GM23338 (cell line): ENCODE data around the gene RASL12. TPM values are rescaled to one million over a fixed set of nuclear protein-coding genes. Genes with fewer than 3 reads are reported as not detected.

ENCODE experiments used
- EZH2 ChIP-seq: fragments of 200-600 bp; sonication (generic); IDR thresholded peaks from one replicate; pipeline ENCODE4 v1.8.0; 2017; ENCODE audit warnings: antibody characterized with exemption, mild to moderate bottlenecking, low read depth; ENCODE audit not compliant: unreplicated experiment
- EZH2phosphoT487 ChIP-seq: fragments of 200-600 bp; sonication (generic); IDR thresholded peaks from one replicate; pipeline ENCODE4 v1.8.1; 2018; ENCODE audit warnings: antibody characterized with exemption; ENCODE audit not compliant: unreplicated experiment
- JUNB ChIP-seq: IDR thresholded peaks from one replicate; pipeline ENCODE4 v1.6.1; 2016; ENCODE audit warnings: antibody characterized with exemption; ENCODE audit not compliant: unreplicated experiment
- POLR2AphosphoS5 ChIP-seq: IDR thresholded peaks from 2 replicates; pipeline ENCODE4 v1.6.1; 2016; ENCODE audit warnings: antibody characterized with exemption, low read depth
- ZNF114 ChIP-seq: fragments of 250-450 bp; sonication (Bioruptor Pico); IDR thresholded peaks from 2 replicates; pipeline ENCODE4 v1.5.0; 2020; ENCODE audit warnings: mild to moderate bottlenecking, moderate library complexity
- polyA plus RNA-seq: library from polyadenylated mRNA; unstranded; fragments of >200 nt; fragmentation: Nextera tagmentation; extraction: Ambion mirVana; gene quantifications from 2 replicates; pipeline ENCODE4 v1.2.1, GENCODE V29; 2016
- total RNA-seq: library from RNA; depleted of rRNA; stranded (reverse); fragments of >200 nt; shearing (Covaris generic); gene quantifications from 2 replicates; pipeline ENCODE4 v1.2.3, GENCODE V29; 2014
- TF ChIP-seq, protein P1 (sequence below): fragments of 250-450 bp; sonication (Bioruptor Pico); IDR thresholded peaks from 2 replicates; pipeline ENCODE4 v1.5.0; 2020; ENCODE audit warnings: mild to moderate bottlenecking, moderate library complexity
- TF ChIP-seq, protein P2 (sequence below), 2 experiments: fragments of 200-600 bp in 1 of 2; sonication (generic) in 1 of 2; conservative IDR thresholded peaks; 2 replicates each; pipeline versions ENCODE4 v1.5.1 to v1.6.1; 2016 to 2017; ENCODE audit warnings: antibody characterized with exemption in 2 of 2, low read depth in 2 of 2, mild to moderate bottlenecking in 2 of 2, moderate library complexity in 1 of 2
- TF ChIP-seq, protein P3 (sequence below): IDR thresholded peaks from 2 replicates; pipeline ENCODE4 v1.6.1; 2016; ENCODE audit warnings: antibody characterized with exemption

The RASL12 gene
- total and polyA plus RNA-seq, 2 experiments from 2014 or later: 4.5 to 27.7 TPM

DNA sequence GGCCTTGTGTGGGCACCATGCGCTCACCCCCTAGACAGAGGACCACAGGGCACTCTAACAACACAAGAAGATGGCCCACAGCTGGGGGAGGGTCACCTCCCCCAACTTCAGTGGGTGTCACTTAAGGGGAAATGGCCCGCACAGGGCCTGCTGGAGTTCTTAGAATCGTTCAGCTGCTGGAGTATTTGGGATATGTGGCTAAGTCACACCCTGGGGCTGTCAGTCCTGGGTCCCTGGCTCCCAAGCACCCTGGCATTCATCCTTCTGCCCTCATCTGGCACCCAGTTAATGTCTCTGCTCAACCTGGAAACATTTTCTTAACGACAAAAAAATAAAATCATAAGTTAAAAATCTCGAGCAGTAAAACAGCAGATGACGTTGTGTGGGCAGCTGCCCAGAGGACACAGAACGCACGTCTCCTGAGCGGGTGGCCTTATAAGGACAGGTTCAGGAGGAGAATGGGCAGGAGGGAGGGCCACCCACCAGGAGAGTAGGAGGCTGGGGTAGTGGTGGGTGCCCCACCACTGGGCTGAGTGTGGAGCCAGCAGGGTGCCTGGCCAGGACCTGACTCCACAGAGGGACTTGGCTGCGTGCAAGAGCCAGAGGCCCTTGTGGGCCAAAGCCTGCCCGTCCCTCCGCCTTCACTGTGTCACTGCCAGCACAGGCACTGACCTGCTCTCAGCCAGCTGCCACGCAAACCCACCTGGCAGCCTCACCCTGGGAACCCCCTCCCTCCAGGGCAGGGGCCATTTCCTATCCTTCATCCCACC, 20.3 kb upstream of the RASL12 start (continued):
- TF ChIP-seq, protein P1, sequence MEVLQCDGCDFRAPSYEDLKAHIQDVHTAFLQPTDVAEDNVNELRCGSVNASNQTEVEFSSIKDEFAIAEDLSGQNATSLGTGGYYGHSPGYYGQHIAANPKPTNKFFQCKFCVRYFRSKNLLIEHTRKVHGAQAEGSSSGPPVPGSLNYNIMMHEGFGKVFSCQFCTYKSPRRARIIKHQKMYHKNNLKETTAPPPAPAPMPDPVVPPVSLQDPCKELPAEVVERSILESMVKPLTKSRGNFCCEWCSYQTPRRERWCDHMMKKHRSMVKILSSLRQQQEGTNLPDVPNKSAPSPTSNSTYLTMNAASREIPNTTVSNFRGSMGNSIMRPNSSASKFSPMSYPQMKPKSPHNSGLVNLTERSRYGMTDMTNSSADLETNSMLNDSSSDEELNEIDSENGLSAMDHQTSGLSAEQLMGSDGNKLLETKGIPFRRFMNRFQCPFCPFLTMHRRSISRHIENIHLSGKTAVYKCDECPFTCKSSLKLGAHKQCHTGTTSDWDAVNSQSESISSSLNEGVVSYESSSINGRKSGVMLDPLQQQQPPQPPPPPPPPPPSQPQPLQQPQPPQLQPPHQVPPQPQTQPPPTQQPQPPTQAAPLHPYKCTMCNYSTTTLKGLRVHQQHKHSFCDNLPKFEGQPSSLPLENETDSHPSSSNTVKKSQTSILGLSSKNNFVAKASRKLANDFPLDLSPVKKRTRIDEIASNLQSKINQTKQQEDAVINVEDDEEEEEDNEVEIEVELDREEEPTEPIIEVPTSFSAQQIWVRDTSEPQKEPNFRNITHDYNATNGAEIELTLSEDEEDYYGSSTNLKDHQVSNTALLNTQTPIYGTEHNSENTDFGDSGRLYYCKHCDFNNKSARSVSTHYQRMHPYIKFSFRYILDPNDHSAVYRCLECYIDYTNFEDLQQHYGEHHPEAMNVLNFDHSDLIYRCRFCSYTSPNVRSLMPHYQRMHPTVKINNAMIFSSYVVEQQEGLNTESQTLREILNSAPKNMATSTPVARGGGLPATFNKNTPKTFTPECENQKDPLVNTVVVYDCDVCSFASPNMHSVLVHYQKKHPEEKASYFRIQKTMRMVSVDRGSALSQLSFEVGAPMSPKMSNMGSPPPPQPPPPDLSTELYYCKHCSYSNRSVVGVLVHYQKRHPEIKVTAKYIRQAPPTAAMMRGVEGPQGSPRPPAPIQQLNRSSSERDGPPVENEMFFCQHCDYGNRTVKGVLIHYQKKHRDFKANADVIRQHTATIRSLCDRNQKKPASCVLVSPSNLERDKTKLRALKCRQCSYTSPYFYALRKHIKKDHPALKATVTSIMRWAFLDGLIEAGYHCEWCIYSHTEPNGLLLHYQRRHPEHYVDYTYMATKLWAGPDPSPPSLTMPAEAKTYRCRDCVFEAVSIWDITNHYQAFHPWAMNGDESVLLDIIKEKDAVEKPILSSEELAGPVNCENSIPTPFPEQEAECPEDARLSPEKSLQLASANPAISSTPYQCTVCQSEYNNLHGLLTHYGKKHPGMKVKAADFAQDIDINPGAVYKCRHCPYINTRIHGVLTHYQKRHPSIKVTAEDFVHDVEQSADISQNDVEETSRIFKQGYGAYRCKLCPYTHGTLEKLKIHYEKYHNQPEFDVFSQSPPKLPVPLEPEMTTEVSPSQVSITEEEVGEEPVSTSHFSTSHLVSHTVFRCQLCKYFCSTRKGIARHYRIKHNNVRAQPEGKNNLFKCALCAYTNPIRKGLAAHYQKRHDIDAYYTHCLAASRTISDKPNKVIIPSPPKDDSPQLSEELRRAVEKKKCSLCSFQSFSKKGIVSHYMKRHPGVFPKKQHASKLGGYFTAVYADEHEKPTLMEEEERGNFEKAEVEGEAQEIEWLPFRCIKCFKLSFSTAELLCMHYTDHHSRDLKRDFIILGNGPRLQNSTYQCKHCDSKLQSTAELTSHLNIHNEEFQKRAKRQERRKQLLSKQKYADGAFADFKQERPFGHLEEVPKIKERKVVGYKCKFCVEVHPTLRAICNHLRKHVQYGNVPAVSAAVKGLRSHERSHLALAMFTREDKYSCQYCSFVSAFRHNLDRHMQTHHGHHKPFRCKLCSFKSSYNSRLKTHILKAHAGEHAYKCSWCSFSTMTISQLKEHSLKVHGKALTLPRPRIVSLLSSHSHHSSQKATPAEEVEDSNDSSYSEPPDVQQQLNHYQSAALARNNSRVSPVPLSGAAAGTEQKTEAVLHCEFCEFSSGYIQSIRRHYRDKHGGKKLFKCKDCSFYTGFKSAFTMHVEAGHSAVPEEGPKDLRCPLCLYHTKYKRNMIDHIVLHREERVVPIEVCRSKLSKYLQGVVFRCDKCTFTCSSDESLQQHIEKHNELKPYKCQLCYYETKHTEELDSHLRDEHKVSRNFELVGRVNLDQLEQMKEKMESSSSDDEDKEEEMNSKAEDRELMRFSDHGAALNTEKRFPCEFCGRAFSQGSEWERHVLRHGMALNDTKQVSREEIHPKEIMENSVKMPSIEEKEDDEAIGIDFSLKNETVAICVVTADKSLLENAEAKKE: no peak
- TF ChIP-seq, protein P2, sequence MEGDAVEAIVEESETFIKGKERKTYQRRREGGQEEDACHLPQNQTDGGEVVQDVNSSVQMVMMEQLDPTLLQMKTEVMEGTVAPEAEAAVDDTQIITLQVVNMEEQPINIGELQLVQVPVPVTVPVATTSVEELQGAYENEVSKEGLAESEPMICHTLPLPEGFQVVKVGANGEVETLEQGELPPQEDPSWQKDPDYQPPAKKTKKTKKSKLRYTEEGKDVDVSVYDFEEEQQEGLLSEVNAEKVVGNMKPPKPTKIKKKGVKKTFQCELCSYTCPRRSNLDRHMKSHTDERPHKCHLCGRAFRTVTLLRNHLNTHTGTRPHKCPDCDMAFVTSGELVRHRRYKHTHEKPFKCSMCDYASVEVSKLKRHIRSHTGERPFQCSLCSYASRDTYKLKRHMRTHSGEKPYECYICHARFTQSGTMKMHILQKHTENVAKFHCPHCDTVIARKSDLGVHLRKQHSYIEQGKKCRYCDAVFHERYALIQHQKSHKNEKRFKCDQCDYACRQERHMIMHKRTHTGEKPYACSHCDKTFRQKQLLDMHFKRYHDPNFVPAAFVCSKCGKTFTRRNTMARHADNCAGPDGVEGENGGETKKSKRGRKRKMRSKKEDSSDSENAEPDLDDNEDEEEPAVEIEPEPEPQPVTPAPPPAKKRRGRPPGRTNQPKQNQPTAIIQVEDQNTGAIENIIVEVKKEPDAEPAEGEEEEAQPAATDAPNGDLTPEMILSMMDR (conservative IDR thresholded peaks at IDR 0.05; ENCODE audit: low read depth in 2 of 2): no peak
- TF ChIP-seq JUNB: no peak
- TF ChIP-seq EZH2: no peak
- TF ChIP-seq, protein P3, sequence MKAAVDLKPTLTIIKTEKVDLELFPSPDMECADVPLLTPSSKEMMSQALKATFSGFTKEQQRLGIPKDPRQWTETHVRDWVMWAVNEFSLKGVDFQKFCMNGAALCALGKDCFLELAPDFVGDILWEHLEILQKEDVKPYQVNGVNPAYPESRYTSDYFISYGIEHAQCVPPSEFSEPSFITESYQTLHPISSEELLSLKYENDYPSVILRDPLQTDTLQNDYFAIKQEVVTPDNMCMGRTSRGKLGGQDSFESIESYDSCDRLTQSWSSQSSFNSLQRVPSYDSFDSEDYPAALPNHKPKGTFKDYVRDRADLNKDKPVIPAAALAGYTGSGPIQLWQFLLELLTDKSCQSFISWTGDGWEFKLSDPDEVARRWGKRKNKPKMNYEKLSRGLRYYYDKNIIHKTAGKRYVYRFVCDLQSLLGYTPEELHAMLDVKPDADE: no peak
- TF ChIP-seq ZNF114 (CRISPR knock-in tag): no peak
- TF ChIP-seq POLR2AphosphoS5: no peak
- no peak for TF ChIP-seq EZH2phosphoT487
